ENCODE results near the gene GPS1. TPM values are rescaled to one million over a fixed set of nuclear protein-coding genes. Genes with fewer than 3 reads are reported as not detected.

The GPS1 gene
- total RNA-seq, 1 donor = 93.7 TPM

DNA sequence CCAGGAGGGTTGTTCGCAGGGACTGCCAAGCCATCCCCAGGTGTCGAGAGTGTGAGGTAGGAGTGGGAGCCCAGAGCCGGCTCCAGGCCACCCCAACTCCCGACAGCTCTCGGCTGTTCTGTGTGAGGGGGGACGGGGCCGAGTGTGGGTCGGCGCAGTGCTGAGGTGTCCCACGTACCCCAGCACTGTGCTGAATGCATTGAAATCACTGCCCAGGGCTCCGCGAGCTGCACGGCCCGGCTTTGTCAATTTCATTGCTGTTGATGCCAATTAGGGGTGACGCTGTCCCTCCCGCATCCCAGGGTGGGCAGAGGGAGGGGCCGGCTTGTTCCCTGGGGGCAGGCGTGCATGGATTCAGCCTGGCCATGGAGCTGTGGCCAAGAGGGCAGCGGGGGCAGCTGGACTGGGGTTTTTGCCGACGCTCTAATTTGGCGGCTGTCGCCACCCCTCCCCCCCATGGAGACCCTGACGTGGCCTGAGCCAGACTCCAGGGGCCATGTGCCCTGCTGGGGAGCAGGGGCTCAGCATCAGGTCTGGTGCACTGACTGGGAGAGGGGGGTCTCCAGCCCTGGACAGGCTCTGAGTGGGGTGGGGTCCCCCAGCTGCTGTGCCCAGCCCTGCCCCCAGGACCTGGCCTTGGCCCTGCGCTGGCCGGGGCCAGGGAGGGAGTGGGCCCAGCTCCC is 43.3 kb upstream of the GPS1 start:
- Histone ChIP-seq H3K27ac (ENCODE audit: low read depth, low read length) (no peak overlapping the region), H4K20me1 (ENCODE audit: insufficient read depth, low read length) (peaks cover 7% of the 10 kb centered on the region), H3K4me3 (ENCODE audit: insufficient read depth, low read length) (no peak overlapping the region), H2AFZ (ENCODE audit: low read length) (no peak overlapping the region), H3K4me2 (ENCODE audit: insufficient read depth, low read length) (no peak overlapping the region), H3K36me3 (ENCODE audit: insufficient read depth, low read length) (no peaks in the 10 kb centered on the region), H3K79me2 (ENCODE audit: insufficient read depth, low read length) (no peaks in the 10 kb centered on the region), H3K9me3 (ENCODE audit: low read depth, low read length) (no peaks in the 10 kb centered on the region), H3K4me1 (ENCODE audit: insufficient read depth, low read length) (peaks cover 39% of the 10 kb centered on the region), H3K27me3 (ENCODE audit: insufficient read depth, low read length) (no peaks in the 10 kb centered on the region)
- DNase-seq (ENCODE audit: insufficient read length, low spot score, missing footprints) = peak; percentile 84
- TF ChIP-seq, protein P1, sequence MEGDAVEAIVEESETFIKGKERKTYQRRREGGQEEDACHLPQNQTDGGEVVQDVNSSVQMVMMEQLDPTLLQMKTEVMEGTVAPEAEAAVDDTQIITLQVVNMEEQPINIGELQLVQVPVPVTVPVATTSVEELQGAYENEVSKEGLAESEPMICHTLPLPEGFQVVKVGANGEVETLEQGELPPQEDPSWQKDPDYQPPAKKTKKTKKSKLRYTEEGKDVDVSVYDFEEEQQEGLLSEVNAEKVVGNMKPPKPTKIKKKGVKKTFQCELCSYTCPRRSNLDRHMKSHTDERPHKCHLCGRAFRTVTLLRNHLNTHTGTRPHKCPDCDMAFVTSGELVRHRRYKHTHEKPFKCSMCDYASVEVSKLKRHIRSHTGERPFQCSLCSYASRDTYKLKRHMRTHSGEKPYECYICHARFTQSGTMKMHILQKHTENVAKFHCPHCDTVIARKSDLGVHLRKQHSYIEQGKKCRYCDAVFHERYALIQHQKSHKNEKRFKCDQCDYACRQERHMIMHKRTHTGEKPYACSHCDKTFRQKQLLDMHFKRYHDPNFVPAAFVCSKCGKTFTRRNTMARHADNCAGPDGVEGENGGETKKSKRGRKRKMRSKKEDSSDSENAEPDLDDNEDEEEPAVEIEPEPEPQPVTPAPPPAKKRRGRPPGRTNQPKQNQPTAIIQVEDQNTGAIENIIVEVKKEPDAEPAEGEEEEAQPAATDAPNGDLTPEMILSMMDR (IDR thresholded peaks at IDR 0.05; ENCODE audit: extremely low read depth, low read depth, low read length) = no peak

DNA sequence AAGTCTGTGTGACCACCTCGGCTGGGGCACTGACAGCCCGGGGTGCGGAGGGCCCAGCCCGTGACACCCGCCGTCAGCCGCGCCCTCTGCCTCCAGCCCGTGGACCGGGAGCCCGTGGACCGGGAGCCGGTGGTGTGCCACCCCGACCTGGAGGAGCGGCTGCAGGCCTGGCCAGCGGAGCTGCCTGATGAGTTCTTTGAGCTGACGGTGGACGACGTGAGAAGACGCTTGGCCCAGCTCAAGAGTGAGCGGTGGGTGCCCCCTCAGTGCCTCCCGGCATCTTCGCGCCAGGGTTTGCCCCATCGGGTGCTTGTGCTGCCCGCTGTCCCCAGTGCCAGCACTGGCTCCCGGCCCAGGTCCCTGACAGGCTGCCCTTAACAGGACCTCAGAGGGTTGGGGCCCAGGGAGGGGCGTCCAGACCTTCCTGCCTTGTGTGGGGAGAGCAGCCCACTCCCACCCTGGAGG is 42.7 kb upstream of the GPS1 start:
- peak; percentile 86 for DNase-seq (ENCODE audit: insufficient read length, low spot score, missing footprints)
- H3K4me2 ChIP-seq (ENCODE audit: insufficient read depth, low read length) = no peak overlapping the region
- no peak overlapping the region for H2AFZ ChIP-seq (ENCODE audit: low read length)
- no peak overlapping the region for H3K4me3 ChIP-seq (ENCODE audit: insufficient read depth, low read length)
- peaks cover 7% of the 10 kb centered on the region for H4K20me1 ChIP-seq (ENCODE audit: insufficient read depth, low read length)
- H3K27ac ChIP-seq (ENCODE audit: low read depth, low read length) = no peak overlapping the region
- H3K79me2 ChIP-seq (ENCODE audit: insufficient read depth, low read length) = no peaks in the 10 kb centered on the region
- TF ChIP-seq, protein P1 (IDR thresholded peaks at IDR 0.05; ENCODE audit: extremely low read depth, low read depth, low read length) = no peak
- H3K9me3 ChIP-seq (ENCODE audit: low read depth, low read length) = no peaks in the 10 kb centered on the region
- H3K36me3 ChIP-seq (ENCODE audit: insufficient read depth, low read length) = no peaks in the 10 kb centered on the region
- H3K27me3 ChIP-seq (ENCODE audit: insufficient read depth, low read length) = no peaks in the 10 kb centered on the region
- H3K4me1 ChIP-seq (ENCODE audit: insufficient read depth, low read length) = peaks cover 35% of the 10 kb centered on the region

DNA sequence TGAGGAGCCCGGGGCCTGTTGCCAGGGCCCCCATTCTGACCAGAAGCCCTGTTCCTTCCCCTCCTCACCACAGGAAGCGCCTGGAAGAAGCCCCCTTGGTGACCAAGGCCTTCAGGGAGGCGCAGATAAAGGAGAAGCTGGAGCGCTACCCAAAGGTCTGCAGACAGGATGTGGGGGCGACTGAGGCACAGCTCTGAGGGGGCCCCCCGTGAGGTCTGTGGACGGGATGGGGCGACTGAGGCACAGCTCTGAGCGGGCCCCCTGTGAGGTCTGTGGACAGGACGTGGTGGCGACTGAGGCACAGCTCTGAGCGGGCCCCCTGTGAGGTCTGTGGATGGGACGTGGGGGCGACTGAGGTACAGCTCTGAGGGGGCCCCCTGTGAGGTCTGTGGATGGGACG is 42.3 kb upstream of the GPS1 start:
- Histone ChIP-seq H3K27ac (ENCODE audit: low read depth, low read length) (no peak overlapping the region), H3K9me3 (ENCODE audit: low read depth, low read length) (no peaks in the 10 kb centered on the region), H3K4me1 (ENCODE audit: insufficient read depth, low read length) (peaks cover 31% of the 10 kb centered on the region), H3K4me2 (ENCODE audit: insufficient read depth, low read length) (no peak overlapping the region), H2AFZ (ENCODE audit: low read length) (no peak overlapping the region), H3K79me2 (ENCODE audit: insufficient read depth, low read length) (no peaks in the 10 kb centered on the region), H4K20me1 (ENCODE audit: insufficient read depth, low read length) (peaks cover 7% of the 10 kb centered on the region), H3K4me3 (ENCODE audit: insufficient read depth, low read length) (no peak overlapping the region), H3K27me3 (ENCODE audit: insufficient read depth, low read length) (no peaks in the 10 kb centered on the region), H3K36me3 (ENCODE audit: insufficient read depth, low read length) (no peaks in the 10 kb centered on the region)
- DNase-seq (ENCODE audit: insufficient read length, low spot score, missing footprints) = no peak
- TF ChIP-seq, protein P1 (IDR thresholded peaks at IDR 0.05; ENCODE audit: extremely low read depth, low read depth, low read length) = no peak

DNA sequence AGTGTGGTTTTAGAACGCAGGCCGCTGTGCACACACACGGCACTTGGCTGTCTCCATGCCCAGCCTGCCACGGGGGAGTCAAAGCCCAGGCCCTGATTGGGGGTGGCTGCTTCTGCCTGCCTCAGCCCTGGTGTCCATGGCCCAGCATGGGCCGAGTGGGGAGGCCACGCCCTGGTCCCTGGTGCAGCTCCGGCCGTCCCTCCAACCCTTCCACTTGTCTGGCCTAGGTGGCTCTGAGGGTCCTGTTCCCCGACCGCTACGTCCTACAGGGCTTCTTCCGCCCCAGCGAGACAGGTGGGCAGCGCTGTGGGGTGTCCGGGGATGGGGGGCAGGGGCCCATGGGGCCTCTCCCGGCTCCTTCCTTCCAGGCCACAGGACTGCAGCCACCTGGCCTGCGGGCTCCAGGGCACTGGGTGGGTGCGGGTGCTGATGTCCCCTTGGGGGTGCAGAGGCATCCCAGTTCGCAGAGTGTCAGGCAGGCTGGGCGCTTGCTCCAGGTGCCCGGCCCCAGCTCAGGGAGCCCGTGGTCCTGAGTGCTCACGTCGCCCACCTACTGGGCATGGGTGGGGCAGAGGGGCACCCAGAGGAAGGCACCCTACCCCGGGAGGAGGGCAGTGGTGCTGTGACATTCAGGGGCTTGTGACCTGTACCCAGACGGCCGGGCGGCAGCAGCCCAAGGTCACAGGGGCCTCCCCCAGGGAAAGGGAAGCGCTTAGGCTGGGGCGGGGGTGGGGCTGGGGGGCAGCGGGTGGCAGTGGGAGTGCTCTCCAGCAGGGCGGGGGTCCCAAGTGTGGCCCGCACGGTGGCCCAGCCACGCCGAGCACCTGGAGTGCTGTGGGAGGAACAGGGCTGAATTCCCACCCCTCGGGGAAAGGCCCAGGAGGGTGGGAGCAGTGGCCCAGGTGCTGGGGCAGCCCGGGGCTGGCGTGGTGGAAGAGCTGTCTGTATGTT is 40.8 kb upstream of the GPS1 start:
- peaks cover 26% of the 10 kb centered on the region for H3K4me1 ChIP-seq (ENCODE audit: insufficient read depth, low read length)
- TF ChIP-seq, protein P1 (IDR thresholded peaks at IDR 0.05; ENCODE audit: extremely low read depth, low read depth, low read length) = no peak
- H2AFZ ChIP-seq (ENCODE audit: low read length) = no peak overlapping the region
- H3K9me3 ChIP-seq (ENCODE audit: low read depth, low read length) = no peaks in the 10 kb centered on the region
- no peaks in the 10 kb centered on the region for H3K27me3 ChIP-seq (ENCODE audit: insufficient read depth, low read length)
- no peak overlapping the region for H3K4me2 ChIP-seq (ENCODE audit: insufficient read depth, low read length)
- H3K36me3 ChIP-seq (ENCODE audit: insufficient read depth, low read length) = no peaks in the 10 kb centered on the region
- DNase-seq (ENCODE audit: insufficient read length, low spot score, missing footprints) = peak; percentile 83
- no peak overlapping the region for H3K27ac ChIP-seq (ENCODE audit: low read depth, low read length)
- H4K20me1 ChIP-seq (ENCODE audit: insufficient read depth, low read length) = peaks cover 7% of the 10 kb centered on the region
- no peaks in the 10 kb centered on the region for H3K79me2 ChIP-seq (ENCODE audit: insufficient read depth, low read length)
- no peak overlapping the region for H3K4me3 ChIP-seq (ENCODE audit: insufficient read depth, low read length)

All from osteoblast (primary cell).